NOMO-1 (cell line): Measurements from ENCODE around the gene CADM4.
"Not testable (repeated sequence)": the region's sequence is repeated elsewhere in the genome, so short reads cannot be mapped to it uniquely, and the experiment has no call there.

ENCODE experiments used
- DNase-seq, 2 experiments: peaks; one replicate each; lab custom pipeline; 2025; ENCODE audit not compliant: unreplicated experiment in 2 of 2; lab: John Stamatoyannopoulos, UW

The CADM4 gene

GRCh38 chr19:43639519-43640423 lies at the start of gene CADM4:
Gene CADM4 (minus strand): TSS chr19:43639850. CDS start chr19:43639790, 60 bp downstream.
- no peak for DNase-seq

- no peak for DNase-seq
These were observed 48.5 kb upstream of the CADM4 start for GRCh38 chr19:43688059-43688701.

GRCh38 chr19:43687660-43687997 lies 48.0 kb upstream of the CADM4 start:
- no peak for DNase-seq

GRCh38 chr19:43684326-43684725 lies 44.7 kb upstream of the CADM4 start:
- DNase-seq, result peak; percentile 43 to 45

- DNase-seq, result no peak
These were observed 44.3 kb upstream of the CADM4 start for GRCh38 chr19:43683905-43684304.

- DNase-seq, result peak in 1 of 2 experiments; percentile 72
These were observed 43.4 kb upstream of the CADM4 start for GRCh38 chr19:43682824-43683661.

- DNase-seq, result not testable (repeated sequence)
These were observed 42.6 kb upstream of the CADM4 start for GRCh38 chr19:43682269-43682668.

GRCh38 chr19:43681821-43682220 lies 42.2 kb upstream of the CADM4 start:
- DNase-seq, result peak; percentile 15 to 49

GRCh38 chr19:43678512-43679261 lies 39.0 kb upstream of the CADM4 start:
- DNase-seq, result peak; percentile 89 to 93

- DNase-seq, result no peak
These were observed 36.3 kb upstream of the CADM4 start for GRCh38 chr19:43675906-43676305.

- DNase-seq, result peak in 1 of 2 experiments; percentile 14
These were observed 35.7 kb upstream of the CADM4 start for GRCh38 chr19:43675269-43675879.

GRCh38 chr19:43674596-43674995 lies 34.9 kb upstream of the CADM4 start:
- peak; percentile 72 to 75 for DNase-seq

GRCh38 chr19:43674183-43674582 lies 34.5 kb upstream of the CADM4 start:
- DNase-seq, result no peak

GRCh38 chr19:43673637-43674036 lies 34.0 kb upstream of the CADM4 start:
- DNase-seq, result no peak

GRCh38 chr19:43672061-43672679 lies 32.5 kb upstream of the CADM4 start:
- no peak for DNase-seq

GRCh38 chr19:43668406-43669109 lies 28.9 kb upstream of the CADM4 start:
- DNase-seq, result peak; percentile 97 to 98

- DNase-seq, result no peak
These were observed 28.3 kb upstream of the CADM4 start for GRCh38 chr19:43667876-43668405.

GRCh38 chr19:43667126-43667875 lies 27.7 kb upstream of the CADM4 start:
- no peak for DNase-seq
